Epithelial cell of esophagus (primary cell): ENCODE measurements around the gene TDRD15.
A peak's percentile ranks its signal among the peaks of the same experiment; 100 is the strongest.

Source experiments
- DNase-seq: peaks from one replicate; pipeline ENCODE4 v3.0.0; 2010; ENCODE audit warnings: low read depth
- H3K4me3 ChIP-seq: 2 replicates; pipeline ENCODE4 v1.5.1; 2011; ENCODE audit warnings: mild to moderate bottlenecking, low read length, control low read depth
- TF ChIP-seq, protein P1 (sequence below): IDR thresholded peaks from 2 replicates; pipeline ENCODE4 v1.5.1; 2011; ENCODE audit warnings: low read depth, mild to moderate bottlenecking, low read length, control low read depth, inconsistent platforms; ENCODE audit not compliant: insufficient read depth; ENCODE audit errors: missing control alignments

Gene TDRD15

DNA sequence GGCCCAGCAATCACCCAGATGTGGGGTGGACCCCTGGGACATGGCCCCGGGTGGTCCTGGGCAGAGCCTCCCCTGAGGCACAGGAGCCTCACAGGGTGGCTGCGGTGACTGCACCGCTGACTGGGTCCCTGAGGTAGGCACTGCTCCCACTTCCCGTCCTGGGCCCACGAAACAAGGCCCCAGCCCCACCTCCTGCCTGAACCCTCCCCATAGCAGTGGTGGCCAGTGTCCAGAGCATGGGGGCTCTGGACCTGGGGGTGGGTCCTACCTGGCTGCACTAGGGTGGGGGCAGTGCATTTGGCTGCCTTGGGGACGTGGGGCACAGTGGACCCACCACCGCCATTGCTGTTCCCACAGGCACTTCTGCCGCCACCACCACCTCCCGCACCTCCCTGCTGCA lies 39.4 kb downstream of the TDRD15 start:
- H3K4me3 ChIP-seq = no peak overlapping the region
- TF ChIP-seq, protein P1, sequence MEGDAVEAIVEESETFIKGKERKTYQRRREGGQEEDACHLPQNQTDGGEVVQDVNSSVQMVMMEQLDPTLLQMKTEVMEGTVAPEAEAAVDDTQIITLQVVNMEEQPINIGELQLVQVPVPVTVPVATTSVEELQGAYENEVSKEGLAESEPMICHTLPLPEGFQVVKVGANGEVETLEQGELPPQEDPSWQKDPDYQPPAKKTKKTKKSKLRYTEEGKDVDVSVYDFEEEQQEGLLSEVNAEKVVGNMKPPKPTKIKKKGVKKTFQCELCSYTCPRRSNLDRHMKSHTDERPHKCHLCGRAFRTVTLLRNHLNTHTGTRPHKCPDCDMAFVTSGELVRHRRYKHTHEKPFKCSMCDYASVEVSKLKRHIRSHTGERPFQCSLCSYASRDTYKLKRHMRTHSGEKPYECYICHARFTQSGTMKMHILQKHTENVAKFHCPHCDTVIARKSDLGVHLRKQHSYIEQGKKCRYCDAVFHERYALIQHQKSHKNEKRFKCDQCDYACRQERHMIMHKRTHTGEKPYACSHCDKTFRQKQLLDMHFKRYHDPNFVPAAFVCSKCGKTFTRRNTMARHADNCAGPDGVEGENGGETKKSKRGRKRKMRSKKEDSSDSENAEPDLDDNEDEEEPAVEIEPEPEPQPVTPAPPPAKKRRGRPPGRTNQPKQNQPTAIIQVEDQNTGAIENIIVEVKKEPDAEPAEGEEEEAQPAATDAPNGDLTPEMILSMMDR = no peak
- DNase-seq = no peak

DNA sequence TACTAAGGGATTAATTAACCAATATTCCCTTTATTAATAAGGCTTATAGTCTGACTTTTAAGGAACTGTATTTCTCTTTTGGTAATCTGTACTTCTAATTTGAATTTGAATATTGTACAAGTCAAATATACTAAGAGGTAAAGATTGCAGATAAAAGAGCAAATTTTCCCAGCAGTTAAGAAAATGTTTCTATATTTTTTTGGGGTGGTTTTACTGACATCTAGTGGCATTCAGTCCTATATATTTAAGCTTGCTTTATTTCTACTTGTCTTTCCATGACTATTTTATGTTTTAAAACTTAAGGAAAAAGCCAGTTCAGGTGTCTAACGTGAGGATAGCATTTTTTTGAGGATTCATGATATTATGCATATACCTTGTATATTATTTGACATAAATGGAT lies 41.6 kb downstream of the TDRD15 start:
- TF ChIP-seq, protein P1 = no peak
- H3K4me3 ChIP-seq = no peak overlapping the region
- DNase-seq = peak; percentile 2

DNA sequence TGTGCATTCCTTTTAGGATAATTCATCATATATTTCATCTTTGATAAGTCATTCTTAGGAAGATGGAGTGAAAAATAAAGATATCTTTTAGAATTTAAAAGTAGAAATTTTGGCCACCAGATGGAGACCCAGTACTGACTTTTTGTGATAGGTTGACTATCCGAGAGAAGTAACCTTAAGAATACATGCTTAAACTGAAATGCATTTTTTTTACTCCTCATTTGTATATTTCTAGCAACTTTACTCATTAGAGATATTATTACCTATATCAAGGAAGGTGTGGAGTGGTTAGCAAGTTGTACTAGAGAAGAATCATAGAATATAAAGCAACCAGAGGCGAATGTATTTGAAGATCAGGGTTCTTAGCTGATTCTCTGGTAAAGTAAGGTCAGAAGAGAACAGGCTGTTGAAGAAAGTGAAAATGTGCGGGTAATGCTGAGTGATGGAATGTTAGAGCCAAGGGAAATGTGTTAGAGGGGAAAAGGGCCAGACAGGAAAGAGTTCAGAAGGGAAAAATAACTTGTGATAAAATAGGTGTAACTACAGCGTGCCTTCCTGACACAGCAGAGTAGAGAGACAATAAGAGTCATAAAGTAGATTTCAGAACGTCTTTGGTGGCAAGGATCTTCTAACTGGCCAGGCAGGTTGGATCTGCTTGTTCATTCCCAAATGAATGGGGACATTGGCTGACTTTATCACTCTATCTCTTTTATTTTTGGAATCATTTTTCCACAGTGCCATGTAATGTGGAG lies 52.3 kb downstream of the TDRD15 start:
- DNase-seq = peak; percentile 4
- TF ChIP-seq, protein P1 = no peak
- no peak overlapping the region for H3K4me3 ChIP-seq

DNA sequence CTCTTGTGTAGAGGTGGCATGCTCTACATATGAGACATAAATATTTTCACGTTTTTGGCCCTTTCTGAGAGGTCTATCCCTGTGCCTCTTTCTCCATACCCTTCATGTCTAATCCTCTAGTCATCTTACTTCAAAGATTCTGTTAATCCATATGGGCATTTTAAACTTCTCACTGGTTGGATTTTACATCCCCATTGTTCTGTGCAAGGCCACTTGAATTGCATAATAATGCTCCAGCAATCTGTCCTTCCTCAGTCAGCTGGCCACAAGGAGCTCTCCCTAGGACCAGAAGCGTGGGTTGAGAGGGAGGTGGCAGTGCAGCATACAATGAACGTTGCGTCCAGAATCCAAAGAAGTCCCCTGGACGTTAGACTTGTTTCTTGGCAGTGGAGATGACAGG lies 58.2 kb downstream of the TDRD15 start:
- no peak for DNase-seq
- TF ChIP-seq, protein P1 = no peak
- H3K4me3 ChIP-seq = no peak overlapping the region

DNA sequence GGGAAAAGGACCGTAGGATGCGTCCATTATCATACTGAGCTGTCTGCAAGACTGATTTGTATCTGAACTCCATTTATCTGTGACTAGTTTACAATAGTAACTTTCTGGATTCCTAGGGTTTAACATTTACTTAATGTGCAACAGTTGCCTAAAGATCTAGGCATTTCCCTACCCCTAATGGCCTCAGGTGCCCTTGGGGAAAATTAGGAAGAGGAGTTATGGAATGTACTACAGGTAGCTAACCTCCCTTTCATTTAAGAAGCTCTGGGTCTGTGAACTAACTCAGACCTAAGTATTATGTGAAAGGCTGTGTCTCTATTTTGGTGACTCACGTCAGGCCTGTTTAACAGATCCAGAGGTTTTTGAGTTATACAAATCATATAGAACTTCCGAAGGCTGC lies 59.5 kb downstream of the TDRD15 start:
- DNase-seq = no peak
- H3K4me3 ChIP-seq = no peak overlapping the region
- TF ChIP-seq, protein P1 = no peak

DNA sequence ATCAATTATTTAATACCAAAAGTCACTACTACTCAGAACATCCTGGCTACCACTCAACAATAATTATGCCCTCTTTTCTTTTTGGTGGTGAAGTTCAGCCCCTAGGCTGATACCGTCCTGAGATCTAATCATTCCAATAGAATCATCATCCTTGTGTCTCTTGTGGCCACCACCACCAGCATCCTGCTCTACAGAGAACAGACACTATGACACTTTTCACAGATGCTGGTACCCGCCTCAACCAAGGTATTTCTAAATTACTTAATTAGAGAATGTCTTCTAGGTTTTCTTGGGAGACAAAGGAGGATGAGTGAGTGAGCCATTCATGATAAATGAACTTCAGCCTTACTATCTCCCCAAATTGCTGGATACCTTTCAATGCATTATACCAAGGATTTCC lies 60.0 kb downstream of the TDRD15 start:
- DNase-seq = no peak
- TF ChIP-seq, protein P1 = no peak
- no peak overlapping the region for H3K4me3 ChIP-seq

DNA sequence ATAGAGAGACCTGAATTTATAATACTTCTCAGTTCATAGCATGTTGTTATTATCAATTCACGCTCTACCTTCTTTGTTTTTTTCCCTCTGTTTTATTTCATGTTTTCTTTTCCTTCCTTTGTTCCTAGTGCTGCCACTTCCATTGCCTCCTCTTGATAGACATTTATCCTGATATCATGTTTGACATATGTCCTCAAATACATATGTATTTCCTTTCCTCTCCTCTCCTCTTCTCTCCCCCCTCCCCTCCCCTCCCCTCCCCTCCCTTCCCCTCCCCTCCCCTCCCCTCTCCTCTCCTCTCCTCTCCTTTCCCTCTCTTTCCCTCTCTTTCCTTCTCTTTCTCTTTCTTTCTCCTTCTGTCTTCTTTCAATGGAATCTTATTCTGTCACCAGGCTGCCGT lies 67.8 kb downstream of the TDRD15 start:
- TF ChIP-seq, protein P1 = no peak
- DNase-seq = no peak
- H3K4me3 ChIP-seq = no peak overlapping the region
